Gastroesophageal sphincter (tissue), 3 donors: ENCODE results near the gene ROCK1.

ENCODE experiments used
- POLR2A ChIP-seq, 2 donors: fragments of 450-650 bp; IDR thresholded peaks; one replicate each; pipeline ENCODE4 v1.6.1; 2017; ENCODE audit warnings: antibody characterized with exemption in 2 of 2, mild to moderate bottlenecking in 2 of 2, moderate library complexity in 1 of 2
- TF ChIP-seq, protein P1 (sequence below), 4 experiments: fragments of 200-600 bp in 2 of 4; fragments of 450-650 bp in 2 of 4; sonication (generic) in 1 of 4; IDR thresholded peaks; one replicate each; pipeline ENCODE4 v1.5.1; 2017 to 2019; ENCODE audit warnings: antibody characterized with exemption in 4 of 4, mild to moderate bottlenecking in 2 of 4, moderate library complexity in 2 of 4

DNA sequence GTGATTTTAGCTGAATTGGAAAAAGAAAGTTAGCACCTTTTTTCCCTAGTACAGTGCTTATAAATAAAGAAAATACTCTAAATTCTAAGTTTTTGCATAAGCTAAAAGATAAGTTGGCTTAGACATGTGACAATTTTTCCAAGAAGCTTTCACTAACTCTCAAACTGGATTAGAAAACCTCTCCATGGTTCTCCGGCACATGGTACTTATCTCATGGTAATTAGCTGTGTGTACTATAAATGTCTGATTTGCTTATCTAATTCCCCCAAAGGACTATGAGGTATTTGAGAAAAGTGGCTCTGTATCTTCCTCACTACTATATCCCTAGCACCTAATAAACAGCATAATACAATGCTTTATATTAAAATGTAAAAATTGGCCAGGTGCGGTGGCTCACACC, 71.1 kb downstream of the ROCK1 start:
- no peak for TF ChIP-seq POLR2A (IDR thresholded peaks at IDR 0.05)
- TF ChIP-seq, protein P1, sequence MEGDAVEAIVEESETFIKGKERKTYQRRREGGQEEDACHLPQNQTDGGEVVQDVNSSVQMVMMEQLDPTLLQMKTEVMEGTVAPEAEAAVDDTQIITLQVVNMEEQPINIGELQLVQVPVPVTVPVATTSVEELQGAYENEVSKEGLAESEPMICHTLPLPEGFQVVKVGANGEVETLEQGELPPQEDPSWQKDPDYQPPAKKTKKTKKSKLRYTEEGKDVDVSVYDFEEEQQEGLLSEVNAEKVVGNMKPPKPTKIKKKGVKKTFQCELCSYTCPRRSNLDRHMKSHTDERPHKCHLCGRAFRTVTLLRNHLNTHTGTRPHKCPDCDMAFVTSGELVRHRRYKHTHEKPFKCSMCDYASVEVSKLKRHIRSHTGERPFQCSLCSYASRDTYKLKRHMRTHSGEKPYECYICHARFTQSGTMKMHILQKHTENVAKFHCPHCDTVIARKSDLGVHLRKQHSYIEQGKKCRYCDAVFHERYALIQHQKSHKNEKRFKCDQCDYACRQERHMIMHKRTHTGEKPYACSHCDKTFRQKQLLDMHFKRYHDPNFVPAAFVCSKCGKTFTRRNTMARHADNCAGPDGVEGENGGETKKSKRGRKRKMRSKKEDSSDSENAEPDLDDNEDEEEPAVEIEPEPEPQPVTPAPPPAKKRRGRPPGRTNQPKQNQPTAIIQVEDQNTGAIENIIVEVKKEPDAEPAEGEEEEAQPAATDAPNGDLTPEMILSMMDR (IDR thresholded peaks at IDR 0.05), result no peak
